ENCODE results near the gene CUL9. TPM values are rescaled to one million over a fixed set of nuclear protein-coding genes. Genes with fewer than 3 reads are reported as not detected.

CUL9 gene
- total RNA-seq (2014; rRNA removed; shearing (Covaris generic)): 11.3 and 14.2 TPM in 2 replicates
- 2.6 and 4.9 TPM in 2 replicates for polyA plus RNA-seq (2016; fragmentation: Nextera tagmentation; extraction: Ambion mirVana)
- long read RNA-seq, partial matches to known transcripts: 1 of 1 reads
- long read RNA-seq, other reads (novel, unspliced or antisense): 0 of 1 reads

DNA sequence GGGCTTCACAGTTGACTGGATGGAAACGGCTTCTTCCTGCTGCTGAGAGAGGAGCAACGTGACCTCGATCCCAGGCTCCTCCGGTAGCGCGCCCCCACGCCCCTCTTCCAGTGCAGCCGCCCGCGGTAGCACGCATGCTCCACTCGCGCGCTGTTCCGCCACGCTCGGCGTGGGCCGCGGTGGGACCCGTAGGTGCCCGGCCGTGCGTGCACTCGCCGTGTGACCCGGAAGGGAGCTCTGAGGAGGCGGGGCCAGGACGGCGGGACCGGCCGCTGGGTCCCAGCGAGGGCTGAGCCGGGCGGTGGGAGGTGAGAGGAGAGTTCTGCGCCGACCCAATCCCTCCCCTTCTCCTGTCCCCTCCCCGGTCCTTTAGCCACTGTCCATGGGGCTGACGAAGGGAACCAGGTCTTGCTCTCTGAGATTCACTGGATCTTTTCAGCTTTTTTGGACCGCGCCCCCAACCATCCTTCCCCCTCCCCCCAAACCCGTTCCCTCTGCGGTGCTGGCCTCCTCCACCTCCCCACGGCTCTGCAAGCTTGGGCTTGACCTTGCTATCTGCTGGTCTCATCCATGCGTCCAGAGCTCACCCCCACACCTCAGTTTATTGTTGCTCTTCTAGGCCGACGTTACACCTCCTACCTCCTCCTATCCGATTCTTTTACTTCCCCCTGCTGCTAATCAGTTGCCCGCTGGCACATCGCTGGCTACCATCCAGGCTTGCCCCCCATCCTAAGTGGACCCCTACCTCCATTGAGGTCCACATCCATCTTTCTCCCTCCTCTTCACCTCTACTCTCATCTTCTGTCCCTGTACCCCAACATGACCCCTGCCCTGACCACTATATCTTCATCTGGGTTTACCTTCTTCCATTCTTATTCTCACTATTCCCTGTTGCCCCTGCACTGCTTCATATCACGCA is at the start of gene CUL9:
TSS of gene CUL9 (plus strand) at position 255 of the 919 bp plus-strand sequence. CDS start 2,115 bp downstream, outside the sequence.
- H3K27me3 ChIP-seq (ENCODE audit: insufficient read depth): no peaks in the 10 kb centered on the region
- peaks cover 20% of the 10 kb centered on the region for H3K4me1 Mint-ChIP-seq
- H3F3A ChIP-seq (replicated peaks; ENCODE audit: low read depth): 0 out of 2 replicates have a peak, but pooled peaks cover 3% of the 10 kb centered on the region
- peaks cover 21% of the 10 kb centered on the region for H3K27me3 Mint-ChIP-seq (ENCODE audit: insufficient read depth, low read depth, poor library complexity)
- peaks cover 7% of the 10 kb centered on the region; the same call in 1 of the 2 replicates for H3K36me3 ChIP-seq (ENCODE audit: insufficient read depth)
- ATAC-seq (peak; percentile 86), DNase-seq (ENCODE audit: low spot score) (peak; percentile 82)
- H3K36me3 Mint-ChIP-seq (ENCODE audit: low read depth): peaks cover 27% of the 10 kb centered on the region
- H4K20me1 ChIP-seq (replicated peaks; ENCODE audit: insufficient read depth): peaks cover 6% of the 10 kb centered on the region; the same call in 1 of the 2 replicates
- H3K27ac Mint-ChIP-seq: peak within 1 kb of the TSS; percentile 91
- peak within 1 kb of the TSS; percentile 80 for H3K27ac ChIP-seq (ENCODE audit: low read depth)
- peaks cover 17% of the 10 kb centered on the region; the same call in 1 of the 2 replicates for H3K4me1 ChIP-seq (ENCODE audit: insufficient read depth)
- peak within 1 kb of the TSS; percentile 83 for H2AFZ ChIP-seq
- H3K9me3 Mint-ChIP-seq: no peaks in the 10 kb centered on the region
- no peaks in the 10 kb centered on the region for H3K9me2 ChIP-seq (ENCODE audit: insufficient read depth)
- H3K4me3 ChIP-seq: peak within 1 kb of the TSS; percentile 65
- no peaks in the 10 kb centered on the region for H3K79me2 ChIP-seq (replicated peaks; ENCODE audit: insufficient read depth)
- peak within 1 kb of the TSS; percentile 85 for H3K4me2 ChIP-seq
- peak within 1 kb of the TSS; percentile 87 for H3K4me3 Mint-ChIP-seq
- TF ChIP-seq EZH2 (IDR thresholded peaks at IDR 0.05; ENCODE audit: low read depth, unreplicated experiment): no peak
- peak; percentile 90; the same call in 1 of the 2 replicates for TF ChIP-seq POLR2AphosphoS5 (IDR thresholded peaks at IDR 0.05; ENCODE audit: low read depth)
- TF ChIP-seq ZNF114 (CRISPR knock-in tag; IDR thresholded peaks at IDR 0.05): no peak
- no peak for TF ChIP-seq JUNB (IDR thresholded peaks at IDR 0.05; ENCODE audit: unreplicated experiment)
- TF ChIP-seq, protein P1, sequence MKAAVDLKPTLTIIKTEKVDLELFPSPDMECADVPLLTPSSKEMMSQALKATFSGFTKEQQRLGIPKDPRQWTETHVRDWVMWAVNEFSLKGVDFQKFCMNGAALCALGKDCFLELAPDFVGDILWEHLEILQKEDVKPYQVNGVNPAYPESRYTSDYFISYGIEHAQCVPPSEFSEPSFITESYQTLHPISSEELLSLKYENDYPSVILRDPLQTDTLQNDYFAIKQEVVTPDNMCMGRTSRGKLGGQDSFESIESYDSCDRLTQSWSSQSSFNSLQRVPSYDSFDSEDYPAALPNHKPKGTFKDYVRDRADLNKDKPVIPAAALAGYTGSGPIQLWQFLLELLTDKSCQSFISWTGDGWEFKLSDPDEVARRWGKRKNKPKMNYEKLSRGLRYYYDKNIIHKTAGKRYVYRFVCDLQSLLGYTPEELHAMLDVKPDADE (IDR thresholded peaks at IDR 0.05): peak; percentile 54; the same call in 1 of the 2 replicates
- TF ChIP-seq, protein P2, sequence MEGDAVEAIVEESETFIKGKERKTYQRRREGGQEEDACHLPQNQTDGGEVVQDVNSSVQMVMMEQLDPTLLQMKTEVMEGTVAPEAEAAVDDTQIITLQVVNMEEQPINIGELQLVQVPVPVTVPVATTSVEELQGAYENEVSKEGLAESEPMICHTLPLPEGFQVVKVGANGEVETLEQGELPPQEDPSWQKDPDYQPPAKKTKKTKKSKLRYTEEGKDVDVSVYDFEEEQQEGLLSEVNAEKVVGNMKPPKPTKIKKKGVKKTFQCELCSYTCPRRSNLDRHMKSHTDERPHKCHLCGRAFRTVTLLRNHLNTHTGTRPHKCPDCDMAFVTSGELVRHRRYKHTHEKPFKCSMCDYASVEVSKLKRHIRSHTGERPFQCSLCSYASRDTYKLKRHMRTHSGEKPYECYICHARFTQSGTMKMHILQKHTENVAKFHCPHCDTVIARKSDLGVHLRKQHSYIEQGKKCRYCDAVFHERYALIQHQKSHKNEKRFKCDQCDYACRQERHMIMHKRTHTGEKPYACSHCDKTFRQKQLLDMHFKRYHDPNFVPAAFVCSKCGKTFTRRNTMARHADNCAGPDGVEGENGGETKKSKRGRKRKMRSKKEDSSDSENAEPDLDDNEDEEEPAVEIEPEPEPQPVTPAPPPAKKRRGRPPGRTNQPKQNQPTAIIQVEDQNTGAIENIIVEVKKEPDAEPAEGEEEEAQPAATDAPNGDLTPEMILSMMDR (conservative IDR thresholded peaks at IDR 0.05; ENCODE audit: low read depth in 2 of 2): no peak
- TF ChIP-seq EZH2phosphoT487 (IDR thresholded peaks at IDR 0.05; ENCODE audit: unreplicated experiment): no peak
- no peak for TF ChIP-seq NANOG (IDR thresholded peaks at IDR 0.05; ENCODE audit: borderline replicate concordance)
- TF ChIP-seq, protein P3, sequence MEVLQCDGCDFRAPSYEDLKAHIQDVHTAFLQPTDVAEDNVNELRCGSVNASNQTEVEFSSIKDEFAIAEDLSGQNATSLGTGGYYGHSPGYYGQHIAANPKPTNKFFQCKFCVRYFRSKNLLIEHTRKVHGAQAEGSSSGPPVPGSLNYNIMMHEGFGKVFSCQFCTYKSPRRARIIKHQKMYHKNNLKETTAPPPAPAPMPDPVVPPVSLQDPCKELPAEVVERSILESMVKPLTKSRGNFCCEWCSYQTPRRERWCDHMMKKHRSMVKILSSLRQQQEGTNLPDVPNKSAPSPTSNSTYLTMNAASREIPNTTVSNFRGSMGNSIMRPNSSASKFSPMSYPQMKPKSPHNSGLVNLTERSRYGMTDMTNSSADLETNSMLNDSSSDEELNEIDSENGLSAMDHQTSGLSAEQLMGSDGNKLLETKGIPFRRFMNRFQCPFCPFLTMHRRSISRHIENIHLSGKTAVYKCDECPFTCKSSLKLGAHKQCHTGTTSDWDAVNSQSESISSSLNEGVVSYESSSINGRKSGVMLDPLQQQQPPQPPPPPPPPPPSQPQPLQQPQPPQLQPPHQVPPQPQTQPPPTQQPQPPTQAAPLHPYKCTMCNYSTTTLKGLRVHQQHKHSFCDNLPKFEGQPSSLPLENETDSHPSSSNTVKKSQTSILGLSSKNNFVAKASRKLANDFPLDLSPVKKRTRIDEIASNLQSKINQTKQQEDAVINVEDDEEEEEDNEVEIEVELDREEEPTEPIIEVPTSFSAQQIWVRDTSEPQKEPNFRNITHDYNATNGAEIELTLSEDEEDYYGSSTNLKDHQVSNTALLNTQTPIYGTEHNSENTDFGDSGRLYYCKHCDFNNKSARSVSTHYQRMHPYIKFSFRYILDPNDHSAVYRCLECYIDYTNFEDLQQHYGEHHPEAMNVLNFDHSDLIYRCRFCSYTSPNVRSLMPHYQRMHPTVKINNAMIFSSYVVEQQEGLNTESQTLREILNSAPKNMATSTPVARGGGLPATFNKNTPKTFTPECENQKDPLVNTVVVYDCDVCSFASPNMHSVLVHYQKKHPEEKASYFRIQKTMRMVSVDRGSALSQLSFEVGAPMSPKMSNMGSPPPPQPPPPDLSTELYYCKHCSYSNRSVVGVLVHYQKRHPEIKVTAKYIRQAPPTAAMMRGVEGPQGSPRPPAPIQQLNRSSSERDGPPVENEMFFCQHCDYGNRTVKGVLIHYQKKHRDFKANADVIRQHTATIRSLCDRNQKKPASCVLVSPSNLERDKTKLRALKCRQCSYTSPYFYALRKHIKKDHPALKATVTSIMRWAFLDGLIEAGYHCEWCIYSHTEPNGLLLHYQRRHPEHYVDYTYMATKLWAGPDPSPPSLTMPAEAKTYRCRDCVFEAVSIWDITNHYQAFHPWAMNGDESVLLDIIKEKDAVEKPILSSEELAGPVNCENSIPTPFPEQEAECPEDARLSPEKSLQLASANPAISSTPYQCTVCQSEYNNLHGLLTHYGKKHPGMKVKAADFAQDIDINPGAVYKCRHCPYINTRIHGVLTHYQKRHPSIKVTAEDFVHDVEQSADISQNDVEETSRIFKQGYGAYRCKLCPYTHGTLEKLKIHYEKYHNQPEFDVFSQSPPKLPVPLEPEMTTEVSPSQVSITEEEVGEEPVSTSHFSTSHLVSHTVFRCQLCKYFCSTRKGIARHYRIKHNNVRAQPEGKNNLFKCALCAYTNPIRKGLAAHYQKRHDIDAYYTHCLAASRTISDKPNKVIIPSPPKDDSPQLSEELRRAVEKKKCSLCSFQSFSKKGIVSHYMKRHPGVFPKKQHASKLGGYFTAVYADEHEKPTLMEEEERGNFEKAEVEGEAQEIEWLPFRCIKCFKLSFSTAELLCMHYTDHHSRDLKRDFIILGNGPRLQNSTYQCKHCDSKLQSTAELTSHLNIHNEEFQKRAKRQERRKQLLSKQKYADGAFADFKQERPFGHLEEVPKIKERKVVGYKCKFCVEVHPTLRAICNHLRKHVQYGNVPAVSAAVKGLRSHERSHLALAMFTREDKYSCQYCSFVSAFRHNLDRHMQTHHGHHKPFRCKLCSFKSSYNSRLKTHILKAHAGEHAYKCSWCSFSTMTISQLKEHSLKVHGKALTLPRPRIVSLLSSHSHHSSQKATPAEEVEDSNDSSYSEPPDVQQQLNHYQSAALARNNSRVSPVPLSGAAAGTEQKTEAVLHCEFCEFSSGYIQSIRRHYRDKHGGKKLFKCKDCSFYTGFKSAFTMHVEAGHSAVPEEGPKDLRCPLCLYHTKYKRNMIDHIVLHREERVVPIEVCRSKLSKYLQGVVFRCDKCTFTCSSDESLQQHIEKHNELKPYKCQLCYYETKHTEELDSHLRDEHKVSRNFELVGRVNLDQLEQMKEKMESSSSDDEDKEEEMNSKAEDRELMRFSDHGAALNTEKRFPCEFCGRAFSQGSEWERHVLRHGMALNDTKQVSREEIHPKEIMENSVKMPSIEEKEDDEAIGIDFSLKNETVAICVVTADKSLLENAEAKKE (CRISPR knock-in tag; IDR thresholded peaks at IDR 0.05): no peak
- TF ChIP-seq, protein P4, sequence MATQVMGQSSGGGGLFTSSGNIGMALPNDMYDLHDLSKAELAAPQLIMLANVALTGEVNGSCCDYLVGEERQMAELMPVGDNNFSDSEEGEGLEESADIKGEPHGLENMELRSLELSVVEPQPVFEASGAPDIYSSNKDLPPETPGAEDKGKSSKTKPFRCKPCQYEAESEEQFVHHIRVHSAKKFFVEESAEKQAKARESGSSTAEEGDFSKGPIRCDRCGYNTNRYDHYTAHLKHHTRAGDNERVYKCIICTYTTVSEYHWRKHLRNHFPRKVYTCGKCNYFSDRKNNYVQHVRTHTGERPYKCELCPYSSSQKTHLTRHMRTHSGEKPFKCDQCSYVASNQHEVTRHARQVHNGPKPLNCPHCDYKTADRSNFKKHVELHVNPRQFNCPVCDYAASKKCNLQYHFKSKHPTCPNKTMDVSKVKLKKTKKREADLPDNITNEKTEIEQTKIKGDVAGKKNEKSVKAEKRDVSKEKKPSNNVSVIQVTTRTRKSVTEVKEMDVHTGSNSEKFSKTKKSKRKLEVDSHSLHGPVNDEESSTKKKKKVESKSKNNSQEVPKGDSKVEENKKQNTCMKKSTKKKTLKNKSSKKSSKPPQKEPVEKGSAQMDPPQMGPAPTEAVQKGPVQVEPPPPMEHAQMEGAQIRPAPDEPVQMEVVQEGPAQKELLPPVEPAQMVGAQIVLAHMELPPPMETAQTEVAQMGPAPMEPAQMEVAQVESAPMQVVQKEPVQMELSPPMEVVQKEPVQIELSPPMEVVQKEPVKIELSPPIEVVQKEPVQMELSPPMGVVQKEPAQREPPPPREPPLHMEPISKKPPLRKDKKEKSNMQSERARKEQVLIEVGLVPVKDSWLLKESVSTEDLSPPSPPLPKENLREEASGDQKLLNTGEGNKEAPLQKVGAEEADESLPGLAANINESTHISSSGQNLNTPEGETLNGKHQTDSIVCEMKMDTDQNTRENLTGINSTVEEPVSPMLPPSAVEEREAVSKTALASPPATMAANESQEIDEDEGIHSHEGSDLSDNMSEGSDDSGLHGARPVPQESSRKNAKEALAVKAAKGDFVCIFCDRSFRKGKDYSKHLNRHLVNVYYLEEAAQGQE (IDR thresholded peaks at IDR 0.05; ENCODE audit: unreplicated experiment): no peak
- no peak for TF ChIP-seq STAT1 (IDR thresholded peaks at IDR 0.05; ENCODE audit: unreplicated experiment)
- TF ChIP-seq ZNF331 (CRISPR knock-in tag; IDR thresholded peaks at IDR 0.05; ENCODE audit: low read depth): no peak
